Measurements from ENCODE around the gene INTS1.
"Not testable (repeated sequence)": the region's sequence is repeated elsewhere in the genome, so short reads cannot be mapped to it uniquely, and the experiment has no call there.

The INTS1 gene

GRCh38 chr7:1531263-1531978 is 27.2 kb upstream of the INTS1 start:
- peak in 1 of 2 experiments; percentile 29 for DNase-seq

DNA sequence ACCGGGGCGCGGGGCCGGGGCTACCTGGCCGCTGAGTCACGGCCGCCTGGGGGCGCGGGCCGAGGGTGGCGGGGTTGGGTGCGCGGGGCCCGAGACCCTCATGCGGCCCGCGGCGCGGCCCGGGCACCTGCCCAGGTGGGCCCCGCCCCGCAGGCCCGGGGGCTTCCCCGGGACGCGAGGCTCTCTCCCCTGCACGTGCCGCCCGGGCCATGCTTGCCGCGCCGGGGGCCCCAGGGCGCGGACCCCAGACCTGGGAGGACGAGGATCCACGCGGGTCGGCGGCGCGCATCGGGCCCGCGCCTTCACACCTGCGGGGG is 26.7 kb upstream of the INTS1 start:
- no peak for DNase-seq

- no peak for DNase-seq
These were observed 25.4 kb upstream of the INTS1 start for GRCh38 chr7:1529383-1530116.

- no peak for DNase-seq
These were observed 22.1 kb upstream of the INTS1 start for GRCh38 chr7:1526271-1526754.

GRCh38 chr7:1525409-1525808 is 21.2 kb upstream of the INTS1 start:
- DNase-seq = no peak

- no peak for DNase-seq
These were observed 19.7 kb upstream of the INTS1 start for GRCh38 chr7:1523844-1524243.

GRCh38 chr7:1523208-1523607 is 19.0 kb upstream of the INTS1 start:
- no peak for DNase-seq

- DNase-seq = no peak
These were observed 17.3 kb upstream of the INTS1 start for GRCh38 chr7:1521456-1521855.

GRCh38 chr7:1520539-1521234 is 16.5 kb upstream of the INTS1 start:
- DNase-seq = peak; percentile 85 to 89

GRCh38 chr7:1519322-1519922 is 15.2 kb upstream of the INTS1 start:
- DNase-seq = not testable (repeated sequence)

- DNase-seq = peak in 1 of 2 experiments; percentile 56
These were observed 12.5 kb upstream of the INTS1 start for GRCh38 chr7:1516586-1517251.

GRCh38 chr7:1515509-1515967 is 11.3 kb upstream of the INTS1 start:
- not testable (repeated sequence) for DNase-seq

DNA sequence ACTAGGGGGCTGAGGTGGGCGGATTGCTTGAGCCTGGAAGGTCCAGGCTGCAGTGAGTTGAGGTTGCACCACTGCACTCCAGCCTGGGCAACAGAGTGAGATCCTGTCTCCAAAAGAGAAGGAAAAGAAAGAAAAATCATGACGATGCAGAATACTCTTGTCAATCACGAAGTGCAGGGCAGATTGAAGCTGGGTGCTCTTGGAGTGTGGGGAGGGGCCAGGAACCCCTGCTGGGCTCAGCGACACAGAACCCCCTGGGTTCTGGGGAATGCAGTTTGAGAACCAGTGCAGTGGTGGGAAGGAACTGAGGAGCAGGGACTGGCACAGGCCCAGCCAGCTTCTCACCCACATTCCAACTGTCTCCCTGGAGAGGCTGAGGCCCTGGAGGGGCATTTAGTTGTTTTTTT is 10.8 kb upstream of the INTS1 start:
- DNase-seq = no peak

DNA sequence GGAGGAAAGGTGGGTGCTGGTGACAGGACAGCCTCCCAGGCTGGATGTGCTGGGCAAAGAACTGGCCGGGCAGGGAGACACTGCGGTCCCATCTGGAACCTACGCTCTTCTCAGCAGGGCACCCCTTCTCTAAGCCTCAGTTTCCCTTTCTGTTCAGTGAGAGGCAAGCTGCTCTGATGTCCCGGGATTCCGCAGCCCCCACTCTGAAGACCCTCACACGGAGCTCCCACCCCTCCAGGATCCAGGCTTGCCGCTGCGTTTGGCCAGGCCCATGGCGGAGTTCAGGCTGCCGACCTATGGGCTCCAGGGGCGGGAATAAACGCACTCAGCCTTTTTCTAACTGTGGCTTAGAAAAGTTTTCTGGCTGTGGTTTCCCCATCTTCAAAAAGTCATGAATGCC is 10.2 kb upstream of the INTS1 start:
- no peak for DNase-seq

- DNase-seq = no peak
These were observed 9.5 kb upstream of the INTS1 start for GRCh38 chr7:1513657-1514095.

GRCh38 chr7:1512781-1513656 is 8.8 kb upstream of the INTS1 start:
- peak; percentile 84 to 88 for DNase-seq

DNA sequence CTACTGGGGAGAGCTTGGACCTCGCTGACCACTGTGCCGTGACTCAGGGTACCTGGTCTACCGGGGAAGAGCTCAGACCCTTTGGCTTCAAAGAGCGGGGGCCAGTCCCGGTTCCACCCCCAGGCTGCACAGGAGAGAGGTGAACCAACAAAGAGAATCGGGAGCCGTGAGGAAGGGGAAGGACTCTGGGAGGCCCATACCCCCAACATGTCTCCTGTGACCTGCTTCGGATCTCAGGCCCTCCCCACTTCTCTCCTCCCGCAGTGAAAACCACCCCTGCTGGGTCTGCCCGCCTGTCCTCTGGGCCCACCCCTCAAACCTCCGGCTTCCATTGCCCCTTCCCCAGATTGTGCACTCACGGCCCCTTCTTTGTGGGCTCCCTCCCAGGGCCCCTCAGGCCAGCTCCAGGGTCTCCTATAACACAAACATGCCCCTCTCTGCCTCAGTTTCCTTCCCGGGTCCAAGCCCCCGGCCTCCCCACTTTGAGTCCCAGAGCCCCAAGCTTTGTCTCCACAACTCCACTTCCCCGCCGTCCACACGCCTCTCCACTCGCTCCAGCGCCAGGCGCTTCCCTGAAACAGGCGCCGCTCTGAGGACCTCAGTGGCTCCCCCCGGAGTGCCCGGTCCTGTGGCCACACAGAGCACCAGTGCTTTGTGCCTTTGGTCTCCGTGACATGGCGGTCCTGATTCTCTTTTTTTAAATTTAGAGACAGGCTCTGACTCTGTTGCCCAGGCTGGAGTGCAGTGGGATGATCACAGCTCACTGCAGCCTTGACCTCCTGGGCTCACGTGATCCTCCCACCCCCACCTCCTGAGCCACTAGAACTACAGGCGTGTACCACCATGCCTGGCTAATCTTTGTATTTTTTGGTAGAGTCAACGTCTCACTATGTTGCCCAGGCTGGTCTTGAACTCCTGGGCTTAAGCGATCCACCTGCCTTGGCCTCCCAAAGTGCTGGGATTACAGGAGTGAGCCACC is 7.5 kb upstream of the INTS1 start:
- DNase-seq = no peak

- DNase-seq = peak in 1 of 2 experiments; percentile 41
These were observed 6.6 kb upstream of the INTS1 start for GRCh38 chr7:1510780-1511154.

DNA sequence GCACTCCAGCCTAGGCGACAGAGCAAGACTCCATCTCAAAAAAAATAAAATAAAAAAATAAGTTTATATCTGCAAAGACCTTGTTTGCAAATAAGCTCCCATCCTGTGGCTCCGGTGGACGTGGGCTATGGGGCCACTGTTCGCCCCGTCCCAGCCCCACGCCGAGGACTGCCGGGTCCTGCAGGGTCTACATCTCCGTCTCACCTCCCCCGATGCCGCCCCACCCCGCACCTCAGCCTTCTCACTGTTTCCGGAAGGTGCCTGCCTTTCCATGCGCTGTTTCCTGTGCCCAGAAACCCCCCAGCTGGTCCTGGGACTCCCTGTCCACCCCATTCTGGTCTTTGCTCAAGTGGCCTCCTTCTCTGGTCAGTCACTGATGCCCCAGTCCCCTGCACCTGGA is 5.0 kb upstream of the INTS1 start:
- DNase-seq = no peak

DNA sequence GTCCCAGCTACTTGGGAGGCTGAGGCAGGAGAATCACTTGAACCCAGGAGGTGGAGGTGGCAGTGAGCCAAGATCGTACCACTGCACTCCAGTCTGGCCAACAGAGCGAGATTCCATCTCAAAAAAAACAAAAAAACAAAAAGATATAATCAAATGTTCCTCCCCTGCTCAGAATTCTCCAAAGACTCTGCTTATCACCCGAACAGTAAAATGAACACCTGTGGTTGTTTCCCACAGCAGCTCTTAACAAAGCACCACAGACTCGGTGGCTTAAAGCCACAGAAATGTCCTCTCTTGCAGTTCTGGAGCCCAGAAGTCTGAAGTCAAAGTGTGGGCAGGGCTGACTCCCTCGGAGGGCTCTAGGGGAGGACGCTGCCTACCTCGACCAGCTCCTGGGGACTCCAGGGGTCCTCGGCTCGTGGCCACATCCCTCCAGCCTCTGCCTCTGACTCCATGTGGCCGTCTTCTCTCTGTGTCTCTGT is 4.1 kb upstream of the INTS1 start:
- DNase-seq = no peak

Measured in SHP77 (cell line).